Hepatocyte (in vitro differentiated cells): ENCODE results near the gene SCLT1. TPM values are rescaled to one million over a fixed set of nuclear protein-coding genes. Genes with fewer than 3 reads are reported as not detected.

Source experiments
- DNase-seq: peaks from one replicate; pipeline ENCODE4 v3.0.0-alpha.2; 2016; ENCODE audit warnings: low spot score
- H2AFZ ChIP-seq: fragments of 200-600 bp; sonication (generic); 2 replicates; pipeline ENCODE4 v1.6.0; 2016; ENCODE audit warnings: antibody characterized with exemption, mild to moderate bottlenecking
- H3K27ac ChIP-seq: fragments of 200-600 bp; sonication (generic); 2 replicates; pipeline ENCODE4 v1.5.1; 2016; ENCODE audit warnings: mild to moderate bottlenecking
- H3K27me3 ChIP-seq: fragments of 200-600 bp; sonication (generic); 2 replicates; pipeline ENCODE4 v1.6.1; 2016
- H3K36me3 ChIP-seq: fragments of 200-600 bp; sonication (generic); replicated peaks from 2 replicates; pipeline ENCODE4 v1.5.1; 2016; ENCODE audit warnings: low read depth; ENCODE audit not compliant: insufficient read depth
- H3K4me1 ChIP-seq: fragments of 200-600 bp; sonication (generic); 2 replicates; pipeline ENCODE4 v1.5.1; 2016; ENCODE audit warnings: mild to moderate bottlenecking, moderate library complexity; ENCODE audit not compliant: insufficient read depth
- H3K4me2 ChIP-seq: fragments of 200-600 bp; sonication (generic); 2 replicates; pipeline ENCODE4 v1.6.0; 2016
- H3K4me3 ChIP-seq: fragments of 200-600 bp; sonication (generic); 2 replicates; pipeline ENCODE4 v1.5.1; 2016; ENCODE audit warnings: mild to moderate bottlenecking
- H3K79me2 ChIP-seq: fragments of 200-600 bp; sonication (generic); 2 replicates; pipeline ENCODE4 v1.6.0; 2017; ENCODE audit warnings: mild to moderate bottlenecking
- H3K9me2 ChIP-seq: fragments of 200-600 bp; sonication (generic); replicated peaks from 2 replicates; pipeline ENCODE4 v1.6.0; 2017; ENCODE audit warnings: mild to moderate bottlenecking; ENCODE audit not compliant: insufficient read depth
- H3K9me3 ChIP-seq: fragments of 200-600 bp; sonication (generic); 2 replicates; pipeline ENCODE4 v1.5.1; 2016; ENCODE audit warnings: low read depth, mild to moderate bottlenecking
- H4K20me1 ChIP-seq: fragments of 200-600 bp; sonication (generic); 2 replicates; pipeline ENCODE4 v1.6.0; 2016; ENCODE audit warnings: mild to moderate bottlenecking; ENCODE audit not compliant: insufficient read depth, poor library complexity, severe bottlenecking
- CTCF ChIP-seq: fragments of 200-600 bp; sonication (generic); IDR thresholded peaks from 2 replicates; pipeline ENCODE4 v1.5.1; 2016; ENCODE audit warnings: antibody characterized with exemption, mild to moderate bottlenecking; ENCODE audit not compliant: poor library complexity
- EZH2 ChIP-seq: fragments of 200-600 bp; sonication (generic); IDR thresholded peaks from 2 replicates; pipeline ENCODE4 v1.6.1; 2016; ENCODE audit warnings: antibody characterized with exemption, mild to moderate bottlenecking, borderline replicate concordance
- EZH2phosphoT487 ChIP-seq: fragments of 200-600 bp; sonication (generic); IDR thresholded peaks from one replicate; pipeline ENCODE4 v1.6.1; 2018; ENCODE audit warnings: antibody characterized with exemption, mild to moderate bottlenecking, low read depth, moderate library complexity; ENCODE audit not compliant: unreplicated experiment, severe bottlenecking
- WGBS: methylation state at CpG from one replicate; pipeline ENCODE4 v1.1.6; 2016; ENCODE audit warnings: low lambda C conversion rate; ENCODE audit errors: missing lambda C conversion rate; 5-methylcytosine and 5-hydroxymethylcytosine counted together
- polyA plus RNA-seq: library from polyadenylated mRNA; unstranded; fragments of >200 nt; fragmentation: Nextera tagmentation; extraction: Ambion mirVana; gene quantifications from 2 replicates; pipeline ENCODE4 v1.2.1, GENCODE V29; 2016
- total RNA-seq: library from RNA; depleted of rRNA; stranded (reverse); fragments of >200 nt; gene quantifications from 2 replicates; pipeline ENCODE4 v1.2.3, GENCODE V29; 2014

Gene SCLT1
- total and polyA plus RNA-seq, 2 experiments from 2014 or later, result 6.9 to 13.6 TPM

DNA sequence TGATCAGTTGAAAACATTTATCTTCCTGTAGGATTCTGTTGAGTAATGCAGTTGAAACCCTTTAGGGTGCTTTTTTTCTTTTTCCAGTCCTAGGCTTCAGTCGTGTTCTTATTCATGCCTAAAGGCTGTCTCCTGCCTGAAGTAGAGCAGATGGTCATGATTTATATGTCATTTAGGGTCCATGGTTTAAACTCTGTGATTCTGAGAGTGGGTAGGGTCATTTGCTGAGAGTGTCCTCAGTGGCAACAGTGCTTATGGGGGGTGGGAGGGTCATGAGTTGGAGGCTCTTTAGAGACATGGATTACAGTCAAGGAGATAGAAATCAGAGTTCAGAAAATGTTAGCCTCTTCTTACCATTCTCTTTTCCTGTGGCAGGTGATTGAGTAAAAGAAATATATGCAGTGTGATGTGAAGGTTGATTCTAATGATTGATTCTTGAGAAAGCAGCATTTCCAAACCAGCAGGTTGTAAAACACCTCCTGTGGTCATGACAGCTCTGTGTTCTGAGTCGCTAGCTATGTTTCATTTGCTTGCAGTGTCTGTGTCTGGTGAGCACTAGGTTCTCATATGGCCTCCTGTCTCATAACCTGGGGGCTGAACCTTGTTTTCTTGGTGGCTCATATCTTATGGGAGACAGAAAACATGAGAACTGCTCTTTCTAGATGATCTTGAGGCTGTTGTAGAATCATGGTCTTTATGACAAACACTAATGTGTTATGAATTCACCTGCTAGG, 223.4 kb downstream of the SCLT1 start:
- H3K79me2 ChIP-seq, result no peaks in the 10 kb centered on the region
- DNase-seq, result no peak
- H3K27ac ChIP-seq, result no peak overlapping the region
- H3K4me3 ChIP-seq, result no peak overlapping the region
- TF ChIP-seq EZH2 (no peak), CTCF (no peak), EZH2phosphoT487 (no peak)
- WGBS, result 69% methylated on average over 2 of the region's 2 CpGs
- no peaks in the 10 kb centered on the region for H4K20me1 ChIP-seq
- H3K9me2 ChIP-seq, result no peaks in the 10 kb centered on the region
- no peaks in the 10 kb centered on the region for H3K9me3 ChIP-seq
- H3K4me2 ChIP-seq, result no peak overlapping the region
- H3K27me3 ChIP-seq, result no peaks in the 10 kb centered on the region
- peaks cover 5% of the 10 kb centered on the region for H3K36me3 ChIP-seq
- H2AFZ ChIP-seq, result no peak overlapping the region
- H3K4me1 ChIP-seq, result peaks cover 7% of the 10 kb centered on the region

DNA sequence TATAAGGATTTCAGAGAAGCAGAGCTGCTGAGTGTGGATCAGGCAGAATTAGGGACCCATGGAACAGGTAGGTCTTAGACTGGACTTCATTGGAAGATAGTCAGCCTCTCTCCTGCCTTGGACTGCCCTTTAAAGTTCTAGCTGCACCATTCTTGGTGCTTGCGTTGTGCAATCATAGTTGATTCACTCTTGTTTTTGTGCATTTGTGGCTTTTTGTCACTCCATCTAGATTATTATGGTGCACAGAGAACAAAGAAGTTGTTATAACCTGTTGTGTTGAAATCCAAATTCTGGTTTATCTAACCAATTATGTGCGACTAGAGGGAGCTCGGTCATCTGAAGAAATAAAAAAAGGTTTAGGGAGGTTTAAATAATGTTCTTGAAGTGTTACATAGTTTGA, 224.6 kb downstream of the SCLT1 start:
- 94% methylated on average over 3 of the region's 3 CpGs for WGBS

DNA sequence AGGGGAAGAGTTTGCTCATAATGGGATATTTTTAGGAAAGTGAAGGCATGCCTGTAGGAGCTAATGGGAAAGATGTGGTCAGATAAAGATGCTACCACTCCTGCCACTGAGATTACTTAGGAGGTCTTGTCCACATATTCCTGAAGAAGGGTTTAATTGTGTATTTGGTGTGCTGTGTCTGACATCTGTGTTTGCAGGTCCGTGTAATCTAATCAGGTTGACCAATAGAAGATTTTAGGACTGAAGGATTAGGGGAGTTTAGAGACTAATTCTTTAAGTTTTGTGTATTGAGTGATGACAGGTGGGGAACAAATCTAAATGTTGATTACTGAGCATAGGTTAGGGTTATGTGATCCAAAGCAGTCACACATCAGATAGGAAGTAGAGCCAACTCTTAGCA, 226.6 kb downstream of the SCLT1 start:
- Histone ChIP-seq H3K9me2 (no peaks in the 10 kb centered on the region), H4K20me1 (no peaks in the 10 kb centered on the region), H3K4me3 (no peak overlapping the region), H3K9me3 (no peaks in the 10 kb centered on the region), H3K4me1 (peaks cover 7% of the 10 kb centered on the region), H2AFZ (no peak overlapping the region), H3K79me2 (no peaks in the 10 kb centered on the region), H3K4me2 (no peak overlapping the region), H3K27ac (no peak overlapping the region), H3K27me3 (no peaks in the 10 kb centered on the region), H3K36me3 (no peaks in the 10 kb centered on the region)
- DNase-seq, result no peak
- TF ChIP-seq EZH2phosphoT487 (no peak), EZH2 (no peak), CTCF (no peak)
- WGBS, result 50% methylated on average over 1 of the region's 1 CpG

More for the DNA sequence above, 224.6 kb downstream of the SCLT1 start:
- H3K4me3 ChIP-seq, result no peak overlapping the region
- no peak for DNase-seq
- H3K27me3 ChIP-seq, result no peaks in the 10 kb centered on the region
- TF ChIP-seq EZH2phosphoT487, result no peak
- no peak for TF ChIP-seq CTCF
- no peak for TF ChIP-seq EZH2
- H3K79me2 ChIP-seq, result no peaks in the 10 kb centered on the region
- no peaks in the 10 kb centered on the region for H4K20me1 ChIP-seq
- no peak overlapping the region for H2AFZ ChIP-seq
- no peaks in the 10 kb centered on the region for H3K9me3 ChIP-seq
- H3K4me1 ChIP-seq, result peaks cover 7% of the 10 kb centered on the region
- H3K36me3 ChIP-seq, result peaks cover 5% of the 10 kb centered on the region
- no peak overlapping the region for H3K4me2 ChIP-seq
- H3K9me2 ChIP-seq, result no peaks in the 10 kb centered on the region
- H3K27ac ChIP-seq, result no peak overlapping the region
